Measurements from ENCODE around the gene INAFM2. TPM values are rescaled to one million over a fixed set of nuclear protein-coding genes. Genes with fewer than 3 reads are reported as not detected.

The INAFM2 gene
- total RNA-seq, 6 donors from 2014 or later, result 15.7 to 36.2 (median 25.6) TPM

- DNase-seq, result peak; percentile 73 to 86
- Histone ChIP-seq H3K27me3 (no peaks in the 10 kb centered on the region), H3K9me3 (no peaks in the 10 kb centered on the region), H3K27ac (peak overlapping the region; percentile 85 to 95 (median 93)), H3K4me3 (no peak overlapping the region), H3K36me3 (peaks cover 0 to 23% (median 5%) of the 10 kb centered on the region in 4 donors), H3K4me1 (peaks cover 82 to 99% (median 84%) of the 10 kb centered on the region in 4 donors)
- ATAC-seq (ENCODE audit: low FRiP score in 2 of 2), result peak; percentile 3 to 6
- WGBS, 2 donors, result 72 to 82% methylated on average over 21 to 25 of the region's 26 CpGs
- TF ChIP-seq CTCF (IDR thresholded peaks at IDR 0.05), result no peak
- TF ChIP-seq POLR2A (IDR thresholded peaks at IDR 0.05), result peak in 1 of 4 donors; percentile 15
- peak in 1 of 2 donors; percentile 7 for TF ChIP-seq POLR2AphosphoS5 (IDR thresholded peaks at IDR 0.05)
Observed at GRCh38 chr15:40334941-40335795, 11.7 kb downstream of the INAFM2 start.

GRCh38 chr15:40335938-40336743, 12.6 kb downstream of the INAFM2 start:
- H3K36me3 ChIP-seq, result peaks cover 0 to 23% (median 5%) of the 10 kb centered on the region in 4 donors
- no peaks in the 10 kb centered on the region for H3K27me3 ChIP-seq
- no peak for TF ChIP-seq POLR2AphosphoS5 (IDR thresholded peaks at IDR 0.05)
- no peak for TF ChIP-seq CTCF (IDR thresholded peaks at IDR 0.05)
- no peak for TF ChIP-seq EP300 (IDR thresholded peaks at IDR 0.05)
- no peak for TF ChIP-seq POLR2A (IDR thresholded peaks at IDR 0.05)
- H3K27ac ChIP-seq, result peak overlapping the region; percentile 85 to 95 (median 93)
- ATAC-seq (ENCODE audit: low FRiP score in 2 of 2) (no peak), DNase-seq (peak in 1 of 2 donors; percentile 54)
- H3K9me3 ChIP-seq, result no peaks in the 10 kb centered on the region
- no peak overlapping the region for H3K4me3 ChIP-seq
- H3K4me1 ChIP-seq, result peaks cover 81 to 99% (median 85%) of the 10 kb centered on the region in 4 donors
- 70 to 84% methylated on average over 11 to 13 of the region's 13 CpGs for WGBS, 2 donors

- H3K27ac ChIP-seq, result peak overlapping the region in 2 of 4 donors; percentile 93 to 95
- no peak for DNase-seq
- H3K4me3 ChIP-seq, result no peak overlapping the region
Observed at GRCh38 chr15:40336744-40337122, 13.2 kb downstream of the INAFM2 start.

GRCh38 chr15:40337597-40337996, 14.1 kb downstream of the INAFM2 start:
- H3K4me3 ChIP-seq, result peak overlapping the region in 1 of 4 donors; percentile 15
- H3K27ac ChIP-seq, result peak overlapping the region in 3 of 4 donors; percentile 2 to 95 (median 93)
- TF ChIP-seq POLR2A (IDR thresholded peaks at IDR 0.05) (no peak), POLR2AphosphoS5 (IDR thresholded peaks at IDR 0.05) (no peak), EP300 (IDR thresholded peaks at IDR 0.05) (no peak), CTCF (IDR thresholded peaks at IDR 0.05) (no peak)
- 66 to 79% methylated on average over 3 to 9 of the region's 19 CpGs for WGBS, 2 donors
- ATAC-seq (ENCODE audit: low FRiP score in 2 of 2) (no peak), DNase-seq (peak in 1 of 2 donors; percentile 83)
- H3K4me1 ChIP-seq, result peaks cover 86 to 90% (median 88%) of the 10 kb centered on the region in 4 donors
- H3K27me3 ChIP-seq, result no peaks in the 10 kb centered on the region
- no peaks in the 10 kb centered on the region for H3K9me3 ChIP-seq
- H3K36me3 ChIP-seq, result peaks cover 0 to 23% (median 5%) of the 10 kb centered on the region in 4 donors

More at GRCh38 chr15:40336744-40337122, 13.2 kb downstream of the INAFM2 start:
- peaks cover 86 to 99% (median 91%) of the 10 kb centered on the region in 4 donors for H3K4me1 ChIP-seq
- no peak for ATAC-seq (ENCODE audit: low FRiP score in 2 of 2)
- peaks cover 0 to 23% (median 5%) of the 10 kb centered on the region in 4 donors for H3K36me3 ChIP-seq
- no peaks in the 10 kb centered on the region for H3K27me3 ChIP-seq
- H3K9me3 ChIP-seq, result no peaks in the 10 kb centered on the region
- TF ChIP-seq POLR2A (IDR thresholded peaks at IDR 0.05) (no peak), EP300 (IDR thresholded peaks at IDR 0.05) (no peak), CTCF (IDR thresholded peaks at IDR 0.05) (no peak), POLR2AphosphoS5 (IDR thresholded peaks at IDR 0.05) (no peak)
- WGBS, 2 donors, result 40 to 73% methylated on average over 5 of the region's 5 CpGs
